Muscle of leg (tissue), 11 donors: ENCODE data around the gene SLC25A10. TPM values are rescaled to one million over a fixed set of nuclear protein-coding genes. Genes with fewer than 3 reads are reported as not detected.
"Not testable (repeated sequence)": the region's sequence is repeated elsewhere in the genome, so short reads cannot be mapped to it uniquely, and the experiment has no call there.

Experiments used
- DNase-seq: peaks from one replicate; pipeline ENCODE4 v3.0.0; 2013
- H3K27ac ChIP-seq: one replicate; pipeline ENCODE4 v1.5.1; 2013; ENCODE audit warnings: mild to moderate bottlenecking, low read length, control low read depth
- H3K27me3 ChIP-seq: one replicate; pipeline ENCODE4 v1.6.1; 2013; ENCODE audit warnings: low read length; ENCODE audit not compliant: control insufficient read depth, insufficient read depth
- H3K36me3 ChIP-seq: one replicate; pipeline ENCODE4 v1.6.1; 2013; ENCODE audit warnings: low read length; ENCODE audit not compliant: control insufficient read depth, insufficient read depth
- H3K4me1 ChIP-seq: one replicate; pipeline ENCODE4 v1.6.1; 2013; ENCODE audit warnings: low read length; ENCODE audit not compliant: control insufficient read depth, insufficient read depth
- H3K4me3 ChIP-seq: one replicate; pipeline ENCODE4 v1.5.1; 2013; ENCODE audit warnings: low read length, control low read depth
- H3K9me3 ChIP-seq: replicated peaks from 2 replicates; pipeline ENCODE4 v1.6.1; 2013; ENCODE audit warnings: low read depth, low read length; ENCODE audit not compliant: control insufficient read depth
- WGBS: methylation state at CpG from one replicate; pipeline ENCODE4 v1.1.5; 2013; ENCODE audit warnings: missing lambda C conversion rate; ENCODE audit not compliant: insufficient coverage; 5-methylcytosine and 5-hydroxymethylcytosine counted together
- polyA plus RNA-seq, 8 donors: library from polyadenylated mRNA; unstranded; fragments of 120-200 nt; gene quantifications; one replicate each; pipeline versions ENCODE4 v1.2.1 to v1.2.3, GENCODE V29; 2013; ENCODE audit warnings: inconsistent platforms in 1 of 8, low replicate concordance in 1 of 8; ENCODE audit not compliant: insufficient read length in 8 of 8, insufficient read depth in 1 of 8
- total RNA-seq: library from RNA; stranded (reverse); fragments of 120-200 nt; gene quantifications from one replicate; pipeline ENCODE4 v1.2.4, GENCODE V29; 2013

The SLC25A10 gene
- total and polyA plus RNA-seq, 9 donors, result 3.3 to 5.3 (median 4.3) TPM

GRCh38 chr17:81735264-81736102 lies 23.4 kb downstream of the SLC25A10 start:
- Histone ChIP-seq H3K9me3 (no peaks in the 10 kb centered on the region), H3K27me3 (peaks cover 16% of the 10 kb centered on the region), H3K4me1 (peaks cover 17% of the 10 kb centered on the region), H3K27ac (no peak overlapping the region), H3K4me3 (no peak overlapping the region), H3K36me3 (no peaks in the 10 kb centered on the region)
- no peak for DNase-seq
- 49% methylated on average over 24 of the region's 30 CpGs for WGBS

GRCh38 chr17:81737947-81738800 lies 26.1 kb downstream of the SLC25A10 start:
- H3K4me3 ChIP-seq, result no peak overlapping the region
- no peaks in the 10 kb centered on the region for H3K36me3 ChIP-seq
- H3K9me3 ChIP-seq, result no peaks in the 10 kb centered on the region
- no peak overlapping the region for H3K27ac ChIP-seq
- H3K27me3 ChIP-seq, result peaks cover 28% of the 10 kb centered on the region
- WGBS, result 72% methylated on average over 28 of the region's 31 CpGs
- no peak for DNase-seq
- peaks cover 20% of the 10 kb centered on the region for H3K4me1 ChIP-seq

- H3K27me3 ChIP-seq, result peaks cover 24% of the 10 kb centered on the region
- H3K4me1 ChIP-seq, result peaks cover 18% of the 10 kb centered on the region
- DNase-seq, result no peak
- 67% methylated on average over 21 of the region's 27 CpGs for WGBS
- no peaks in the 10 kb centered on the region for H3K9me3 ChIP-seq
- no peak overlapping the region for H3K4me3 ChIP-seq
- H3K27ac ChIP-seq, result no peak overlapping the region
- no peaks in the 10 kb centered on the region for H3K36me3 ChIP-seq
Observed at GRCh38 chr17:81738801-81739393, 26.8 kb downstream of the SLC25A10 start.

- WGBS, result 94% methylated on average over 5 of the region's 8 CpGs
- H3K9me3 ChIP-seq, H3K4me3 ChIP-seq, H3K27ac ChIP-seq, H3K36me3 ChIP-seq, DNase-seq: not testable (repeated sequence)
- H3K4me1 ChIP-seq, result peaks cover 13% of the 10 kb centered on the region
- peaks cover 24% of the 10 kb centered on the region for H3K27me3 ChIP-seq
Observed at GRCh38 chr17:81739593-81739992, 27.5 kb downstream of the SLC25A10 start.

GRCh38 chr17:81740395-81740961 lies 28.4 kb downstream of the SLC25A10 start:
- no peak for DNase-seq
- Histone ChIP-seq H3K4me3 (no peak overlapping the region), H3K27ac (no peak overlapping the region), H3K4me1 (peaks cover 13% of the 10 kb centered on the region), H3K36me3 (no peaks in the 10 kb centered on the region), H3K27me3 (peaks cover 22% of the 10 kb centered on the region), H3K9me3 (no peaks in the 10 kb centered on the region)
- WGBS, result 16% methylated on average over 26 of the region's 28 CpGs

- no peaks in the 10 kb centered on the region for H3K9me3 ChIP-seq
- no peak for DNase-seq
- H3K36me3 ChIP-seq, result no peaks in the 10 kb centered on the region
- peaks cover 16% of the 10 kb centered on the region for H3K27me3 ChIP-seq
- peaks cover 9% of the 10 kb centered on the region for H3K4me1 ChIP-seq
- no peak overlapping the region for H3K27ac ChIP-seq
- no peak overlapping the region for H3K4me3 ChIP-seq
- WGBS, result 22% methylated on average over 11 of the region's 22 CpGs
Observed at GRCh38 chr17:81741049-81741593, 29.0 kb downstream of the SLC25A10 start.

- H3K4me1 ChIP-seq, result peaks cover 8% of the 10 kb centered on the region
- WGBS, result 37% methylated on average over 19 of the region's 26 CpGs
- no peaks in the 10 kb centered on the region for H3K36me3 ChIP-seq
- peaks cover 15% of the 10 kb centered on the region for H3K27me3 ChIP-seq
- no peak overlapping the region for H3K27ac ChIP-seq
- H3K9me3 ChIP-seq, result no peaks in the 10 kb centered on the region
- no peak overlapping the region for H3K4me3 ChIP-seq
- DNase-seq, result no peak
Observed at GRCh38 chr17:81741594-81742452, 29.7 kb downstream of the SLC25A10 start.
